Transverse colon (tissue), 3 donors: ENCODE measurements around the gene RAB3A.

Experiments
- EP300 ChIP-seq: sonication (generic); formaldehyde crosslinking; IDR thresholded peaks from one replicate; pipeline ENCODE4 v1.6.1; 2017; ENCODE audit warnings: antibody characterized with exemption, low read depth
- POLR2A ChIP-seq: fragments of 450-650 bp; IDR thresholded peaks from one replicate; pipeline ENCODE4 v1.6.1; 2016; ENCODE audit warnings: antibody characterized with exemption, mild to moderate bottlenecking, moderate library complexity
- TF ChIP-seq, protein P1 (sequence below), 5 experiments: fragments of 200-600 bp in 3 of 5; fragments of 450-650 bp in 2 of 5; sonication (generic) in 3 of 5; IDR thresholded peaks; 1 replicate in 2 of 5; 2 replicates in 3 of 5; pipeline ENCODE4 v1.5.1; 2016 to 2017; ENCODE audit warnings: antibody characterized with exemption in 5 of 5, inconsistent platforms in 3 of 5, mild to moderate bottlenecking in 2 of 5, moderate library complexity in 1 of 5

GRCh38 chr19:18159810-18160209, 44.0 kb downstream of the RAB3A start:
- TF ChIP-seq, protein P1, sequence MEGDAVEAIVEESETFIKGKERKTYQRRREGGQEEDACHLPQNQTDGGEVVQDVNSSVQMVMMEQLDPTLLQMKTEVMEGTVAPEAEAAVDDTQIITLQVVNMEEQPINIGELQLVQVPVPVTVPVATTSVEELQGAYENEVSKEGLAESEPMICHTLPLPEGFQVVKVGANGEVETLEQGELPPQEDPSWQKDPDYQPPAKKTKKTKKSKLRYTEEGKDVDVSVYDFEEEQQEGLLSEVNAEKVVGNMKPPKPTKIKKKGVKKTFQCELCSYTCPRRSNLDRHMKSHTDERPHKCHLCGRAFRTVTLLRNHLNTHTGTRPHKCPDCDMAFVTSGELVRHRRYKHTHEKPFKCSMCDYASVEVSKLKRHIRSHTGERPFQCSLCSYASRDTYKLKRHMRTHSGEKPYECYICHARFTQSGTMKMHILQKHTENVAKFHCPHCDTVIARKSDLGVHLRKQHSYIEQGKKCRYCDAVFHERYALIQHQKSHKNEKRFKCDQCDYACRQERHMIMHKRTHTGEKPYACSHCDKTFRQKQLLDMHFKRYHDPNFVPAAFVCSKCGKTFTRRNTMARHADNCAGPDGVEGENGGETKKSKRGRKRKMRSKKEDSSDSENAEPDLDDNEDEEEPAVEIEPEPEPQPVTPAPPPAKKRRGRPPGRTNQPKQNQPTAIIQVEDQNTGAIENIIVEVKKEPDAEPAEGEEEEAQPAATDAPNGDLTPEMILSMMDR (IDR thresholded peaks at IDR 0.05) = no peak
- TF ChIP-seq POLR2A (no peak), EP300 (no peak)
